GM21390 (cell line): ENCODE data around the gene DESI2.
"Not testable (repeated sequence)": the region's sequence is repeated elsewhere in the genome, so short reads cannot be mapped to it uniquely, and the experiment has no call there.

Experiments
- ATAC-seq: cut with Tn5 transposase; IDR thresholded peaks from one replicate; pipeline ENCODE4 v1.9.1; 2021; ENCODE audit not compliant: unreplicated experiment

DESI2 gene

DNA sequence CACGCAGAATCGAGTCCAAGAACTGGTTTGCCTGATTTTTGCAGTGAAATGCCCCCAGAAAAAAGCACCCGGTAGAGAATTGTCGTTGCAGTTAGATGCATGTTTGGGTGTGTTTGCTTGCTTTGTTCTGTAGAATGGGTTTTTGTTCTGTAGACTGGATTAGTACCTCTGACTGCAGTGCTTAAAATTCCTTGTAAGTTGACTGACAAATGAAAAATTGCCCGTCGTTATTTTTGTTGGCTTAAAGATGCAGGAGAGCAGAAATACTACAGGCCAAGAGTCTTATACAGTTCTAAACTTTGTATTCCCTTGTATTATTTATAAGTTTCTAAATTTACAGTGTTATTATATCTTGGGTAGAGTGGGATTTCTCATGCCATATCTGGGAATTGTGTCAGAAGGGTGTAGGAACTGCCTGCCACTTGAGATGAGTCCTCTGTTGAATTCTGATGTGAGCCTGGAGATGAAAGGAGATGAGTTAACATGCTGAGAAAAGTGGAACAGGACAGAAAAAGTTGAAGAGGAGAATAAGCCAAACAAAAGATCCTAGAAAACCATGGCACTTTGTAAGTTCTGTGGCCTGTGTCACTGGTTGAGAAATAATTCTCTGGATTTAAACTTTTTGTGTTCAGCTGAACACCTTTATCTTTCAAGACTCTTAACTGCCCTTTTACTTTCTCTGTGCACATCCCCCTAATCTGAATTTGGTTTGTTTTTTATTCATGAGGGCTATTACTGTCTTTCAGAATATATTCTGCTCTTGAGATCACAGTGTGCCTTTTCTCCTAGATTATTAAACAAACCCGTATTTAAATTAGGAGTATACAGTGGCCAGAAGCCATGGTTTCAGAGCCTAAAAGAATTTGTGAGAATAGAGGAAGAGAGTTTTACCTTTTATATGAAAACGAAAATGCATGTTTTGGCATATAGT is 1.4 kb downstream of the DESI2 start:
- ATAC-seq = no peak

GRCh38 chr1:244655186-244655585 is 2.3 kb downstream of the DESI2 start:
- ATAC-seq = no peak

DNA sequence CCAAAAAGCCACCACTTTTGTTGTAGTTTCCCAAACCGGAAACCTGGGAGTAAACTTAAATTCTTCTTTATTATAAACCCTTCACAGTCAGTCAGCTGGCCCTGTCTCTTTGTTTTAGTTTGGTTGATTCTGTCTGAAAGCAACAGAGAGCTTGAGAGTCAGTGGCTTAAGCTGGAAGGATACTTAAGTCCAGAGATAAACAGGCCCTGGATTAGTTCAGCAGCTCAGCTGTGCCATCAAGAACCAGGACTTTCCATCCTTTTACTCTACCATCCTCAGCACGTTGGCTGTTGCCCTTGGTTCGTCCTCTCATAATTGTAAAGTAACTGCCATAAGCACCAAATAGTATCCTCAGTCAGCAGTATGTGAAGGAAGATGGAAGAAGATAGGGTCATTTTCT is 4.5 kb downstream of the DESI2 start:
- no peak for ATAC-seq

DNA sequence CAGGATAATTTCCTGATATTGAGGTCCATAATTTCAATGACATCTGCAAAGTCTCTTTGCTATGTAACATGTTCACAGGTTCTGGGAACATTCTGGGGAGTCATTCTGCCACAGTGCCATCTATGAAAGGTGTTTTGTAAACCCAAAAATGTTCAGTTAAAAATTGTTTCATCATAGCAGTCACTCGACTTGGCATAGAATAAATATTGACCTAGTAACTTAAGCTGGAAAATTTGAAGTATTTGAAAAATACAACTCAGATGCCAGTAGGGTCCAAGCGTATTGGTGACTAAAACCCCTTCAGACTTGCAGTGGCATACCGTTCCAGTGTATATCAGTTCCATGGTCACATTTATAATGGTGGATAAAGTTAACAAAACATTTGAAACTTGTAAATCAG is 6.8 kb downstream of the DESI2 start:
- ATAC-seq = no peak

DNA sequence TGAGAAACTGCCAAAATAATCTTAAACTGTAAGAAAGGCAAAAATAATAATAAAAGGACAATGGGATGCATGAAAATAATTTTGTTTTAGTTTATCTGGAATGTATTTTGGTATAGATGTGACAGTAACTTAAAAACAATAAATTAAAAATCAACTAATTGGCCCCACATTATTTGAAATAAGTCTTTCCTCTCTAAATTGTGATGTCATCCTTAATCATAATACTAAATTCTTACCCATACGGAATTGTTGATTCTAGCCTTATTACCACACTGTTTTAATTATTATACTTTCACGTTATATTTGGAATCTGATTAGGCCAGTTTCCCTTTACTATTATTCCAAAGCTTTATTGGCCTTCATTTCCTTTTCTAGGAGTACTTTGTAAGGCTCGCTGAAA is 7.7 kb downstream of the DESI2 start:
- no peak for ATAC-seq

DNA sequence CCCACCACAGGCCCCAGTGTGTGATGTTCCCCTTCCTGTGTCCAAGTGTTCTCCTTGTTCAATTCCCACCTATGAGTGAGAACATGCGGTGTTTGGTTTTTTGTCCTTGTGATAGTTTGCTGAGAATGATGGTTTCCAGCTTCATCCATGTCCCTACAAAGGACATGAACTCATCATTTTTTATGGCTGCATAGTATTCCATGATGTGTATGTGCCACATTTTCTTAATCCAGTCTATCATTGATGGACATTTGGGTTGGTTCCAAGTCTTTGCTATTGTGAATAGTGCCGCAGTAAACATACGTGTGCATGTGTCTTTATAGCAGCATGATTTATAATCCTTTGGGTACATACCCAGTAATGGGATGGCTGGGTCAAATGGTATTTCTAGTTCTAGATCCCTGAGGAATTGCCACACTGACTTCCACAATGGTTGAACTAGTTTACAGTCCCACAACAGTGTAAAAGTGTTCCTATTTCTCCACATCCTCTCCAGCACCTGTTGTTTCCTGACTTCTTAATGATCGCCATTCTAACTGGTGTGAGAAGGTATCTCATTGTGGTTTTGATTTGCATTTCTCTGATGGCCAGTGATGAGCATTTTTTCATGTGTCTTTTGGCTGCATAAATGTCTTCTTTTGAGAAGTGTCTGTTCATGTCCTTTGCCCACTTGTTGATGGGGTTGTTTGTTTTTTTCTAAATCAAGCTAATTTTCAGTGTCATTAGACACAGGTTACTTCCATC is 8.8 kb downstream of the DESI2 start:
- ATAC-seq = not testable (repeated sequence)

GRCh38 chr1:244662599-244662998 is 9.7 kb downstream of the DESI2 start:
- no peak for ATAC-seq

- no peak for ATAC-seq
Measured at GRCh38 chr1:244664353-244664752, 11.4 kb downstream of the DESI2 start.

GRCh38 chr1:244665771-244666217 is 12.9 kb downstream of the DESI2 start:
- peak; percentile 84 for ATAC-seq

DNA sequence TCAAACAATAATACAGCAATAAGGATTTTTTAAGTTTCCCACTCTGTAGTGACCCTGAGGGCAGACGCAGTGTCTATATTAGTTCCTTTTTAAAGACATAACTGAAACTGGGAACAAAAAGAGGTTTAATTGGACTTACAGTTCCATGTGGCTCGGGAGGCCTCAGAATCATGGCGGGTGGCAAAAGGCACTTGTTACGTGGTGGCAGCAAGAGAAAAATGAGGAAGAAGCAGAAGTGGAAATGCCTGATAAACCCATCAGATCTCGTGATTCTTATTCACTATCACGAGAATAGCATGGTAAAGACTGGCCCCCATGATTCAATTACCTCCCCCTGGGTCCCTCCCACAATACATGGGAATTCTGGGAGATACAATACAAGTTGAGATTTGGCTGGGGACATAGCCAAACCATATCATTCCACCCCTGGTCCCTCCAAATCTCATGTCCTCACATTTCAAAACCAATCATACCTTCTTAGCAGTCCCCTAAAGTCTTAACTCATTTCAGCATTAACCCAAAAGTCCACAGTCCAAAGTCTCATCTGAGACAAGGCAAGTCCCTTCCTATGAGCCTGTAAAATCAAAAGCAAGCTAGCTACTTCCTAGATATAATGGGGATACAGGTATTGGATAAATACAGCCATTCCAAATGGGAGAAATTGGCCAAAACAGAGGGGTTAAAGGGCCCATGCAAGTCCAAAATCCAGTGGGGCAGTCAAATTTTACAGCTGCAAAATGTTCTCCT is 13.9 kb downstream of the DESI2 start:
- not testable (repeated sequence) for ATAC-seq

GRCh38 chr1:244667797-244668196 is 14.9 kb downstream of the DESI2 start:
- ATAC-seq = no peak

GRCh38 chr1:244672946-244673682 is 20.2 kb downstream of the DESI2 start:
- no peak for ATAC-seq

DNA sequence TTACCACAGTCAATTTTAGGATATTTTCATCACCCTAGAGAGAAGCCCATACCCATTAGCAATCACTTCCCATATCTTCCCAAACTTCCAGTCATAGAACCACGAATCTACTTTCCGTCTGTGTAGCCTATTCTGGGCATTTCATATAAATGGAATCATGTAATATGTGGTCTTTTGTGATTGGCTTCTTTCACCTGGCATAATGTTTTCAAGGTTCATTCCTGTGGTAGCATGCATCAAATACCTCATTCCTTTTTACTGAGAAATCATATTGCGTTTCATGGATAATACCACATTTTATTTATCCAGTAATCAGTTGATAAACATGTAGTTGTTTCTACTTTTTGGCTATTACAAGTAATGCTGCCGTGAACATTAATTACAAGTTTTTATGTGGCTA is 21.5 kb downstream of the DESI2 start:
- no peak for ATAC-seq

DNA sequence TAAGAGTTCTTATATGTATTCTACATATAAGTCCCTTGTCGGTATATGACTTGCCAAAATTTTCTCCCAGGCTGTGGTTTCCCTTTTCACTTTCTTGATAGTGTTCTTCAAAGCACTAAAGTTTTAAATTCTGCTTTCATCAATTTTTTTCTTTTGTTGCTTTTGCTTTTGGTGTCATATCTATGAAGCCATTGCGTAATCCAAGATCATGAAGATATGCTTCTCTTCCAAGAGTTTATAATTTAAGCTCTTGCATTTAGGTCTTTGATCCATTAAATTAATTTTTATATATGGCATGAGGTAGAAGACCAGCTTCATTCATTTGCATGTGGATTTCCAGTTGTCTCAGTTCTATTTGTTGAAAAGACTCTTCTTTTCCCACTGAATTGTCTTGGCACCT is 22.2 kb downstream of the DESI2 start:
- ATAC-seq = no peak

GRCh38 chr1:244678697-244679096 is 25.8 kb downstream of the DESI2 start:
- ATAC-seq = no peak

DNA sequence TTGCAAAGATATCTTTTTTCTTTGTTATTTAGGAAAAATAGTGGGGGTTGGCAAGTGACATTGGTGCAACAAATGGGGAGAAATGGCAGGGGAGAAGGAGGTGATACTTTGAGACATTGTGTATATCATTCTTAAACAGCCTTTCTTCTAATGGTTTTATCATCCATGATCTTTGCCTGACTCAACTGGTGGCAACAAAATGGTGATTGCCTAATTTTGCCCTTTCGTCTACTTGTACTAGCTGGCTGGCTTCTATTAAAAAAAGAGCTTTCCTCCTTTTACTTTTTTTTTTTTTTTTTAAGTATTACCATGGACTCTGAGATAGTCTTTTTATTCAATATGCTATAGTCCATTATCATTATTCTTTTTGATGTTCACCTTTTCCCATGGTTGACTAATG is 27.7 kb downstream of the DESI2 start:
- no peak for ATAC-seq

- not testable (repeated sequence) for ATAC-seq
Measured at GRCh38 chr1:244682087-244682486, 29.2 kb downstream of the DESI2 start.

DNA sequence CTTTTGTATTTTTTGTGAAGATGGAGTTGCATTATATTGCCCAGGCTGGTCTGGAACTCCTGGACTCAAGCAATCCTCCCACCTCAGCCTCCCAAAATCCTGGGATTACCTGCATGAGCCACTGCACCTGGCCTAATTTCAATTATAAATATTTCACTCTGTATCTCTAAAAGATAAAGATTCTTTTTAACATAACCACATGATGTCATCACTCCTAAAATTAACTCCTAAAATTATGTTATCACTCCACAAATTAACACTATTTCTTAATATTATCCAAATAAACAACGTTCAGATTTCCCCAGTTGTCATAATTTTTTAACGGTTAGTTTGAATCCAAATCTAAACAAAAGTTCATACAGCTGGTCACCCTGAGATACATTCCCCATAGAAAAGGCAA is 43.0 kb downstream of the DESI2 start:
- no peak for ATAC-seq

DNA sequence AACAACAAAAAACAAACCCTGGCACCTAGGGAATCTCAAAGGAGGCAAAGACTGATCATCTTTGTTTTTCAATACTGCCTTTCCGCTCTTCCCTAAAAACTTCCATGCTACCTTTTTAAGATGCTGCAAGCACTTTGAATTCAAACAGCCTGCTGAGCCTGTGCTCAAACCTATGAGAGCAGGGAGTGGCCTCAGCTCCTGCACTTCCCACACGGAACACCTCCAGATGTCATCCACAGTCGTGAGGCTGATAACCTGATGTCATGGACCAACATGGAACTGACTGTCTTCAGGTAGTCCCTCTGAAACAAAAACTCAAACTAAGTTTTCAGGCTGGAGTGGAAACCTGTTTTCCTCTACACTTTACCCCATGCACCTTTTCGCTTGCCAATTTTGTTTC is 46.8 kb downstream of the DESI2 start:
- no peak for ATAC-seq

DNA sequence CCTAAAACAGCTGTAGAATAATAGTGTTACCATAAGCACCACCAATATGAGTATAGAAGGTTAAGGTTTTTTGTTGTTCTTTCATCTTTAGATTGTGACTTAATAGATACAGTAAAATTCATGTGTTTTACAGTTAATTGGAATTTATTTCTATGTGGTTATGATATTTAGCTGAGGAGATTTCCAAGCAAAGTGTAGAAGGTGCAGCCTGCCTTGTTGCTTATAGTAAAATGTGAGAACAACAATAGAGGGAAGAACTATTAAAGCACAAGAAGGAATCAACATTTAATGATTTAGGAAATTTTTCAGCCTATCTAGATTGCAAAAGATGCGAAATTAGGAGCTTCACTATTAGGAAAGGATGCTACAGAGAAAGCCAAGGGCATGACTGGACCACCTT is 47.9 kb downstream of the DESI2 start:
- no peak for ATAC-seq

- ATAC-seq = no peak
Measured at GRCh38 chr1:244702620-244703019, 49.7 kb downstream of the DESI2 start.
